HG02981 (cell line): ENCODE results near the gene IKZF3.
A peak's percentile ranks its signal among the peaks of the same experiment; 100 is the strongest.
"Not testable (repeated sequence)": the region's sequence is repeated elsewhere in the genome, so short reads cannot be mapped to it uniquely, and the experiment has no call there.

ENCODE experiments used
- ATAC-seq: cut with Tn5 transposase; IDR thresholded peaks from one replicate; pipeline ENCODE4 v1.9.1; 2021; ENCODE audit warnings: mild to moderate bottlenecking, moderate library complexity; ENCODE audit not compliant: unreplicated experiment

The IKZF3 gene

DNA sequence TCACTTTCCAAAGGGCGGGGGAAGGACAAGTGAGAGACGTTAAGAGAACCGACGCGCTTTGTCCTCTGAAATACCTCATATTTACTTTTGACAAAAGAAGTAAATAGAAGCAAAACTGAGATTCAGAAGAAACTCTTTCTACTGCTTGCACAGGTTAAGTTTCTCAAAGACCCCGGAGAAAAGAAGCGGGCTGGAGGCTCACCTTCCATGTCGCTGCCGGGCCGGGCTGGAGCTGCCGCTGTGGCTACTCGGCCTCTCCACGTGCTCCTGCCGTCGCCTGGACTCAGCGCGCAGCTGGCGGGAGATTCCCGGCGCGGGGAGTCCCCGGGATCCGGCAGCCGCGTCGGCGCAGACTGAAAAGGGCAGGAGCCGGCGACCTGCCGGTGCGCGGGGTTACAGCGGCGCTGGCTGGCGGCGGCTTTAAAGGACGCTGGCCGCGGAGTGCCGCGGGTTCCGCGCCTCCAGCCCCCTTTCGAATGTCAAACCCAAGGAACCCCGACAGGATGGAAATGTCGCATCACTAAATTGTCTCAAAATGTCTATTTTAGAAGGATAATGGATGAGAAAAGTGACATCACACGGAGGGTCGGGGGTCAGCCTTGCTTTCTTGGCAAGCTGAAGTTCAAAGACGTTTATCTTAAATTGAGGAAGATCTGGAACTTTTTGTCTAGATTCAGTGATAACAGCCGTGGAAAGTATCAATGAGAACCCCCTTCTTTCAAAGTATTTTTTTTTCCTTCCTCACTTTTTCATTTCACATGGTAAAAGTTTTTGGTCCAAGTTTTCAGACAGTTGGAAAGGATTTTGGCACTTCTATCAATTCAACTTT lies at the start of gene IKZF3:
Gene IKZF3, minus strand, starts transcription at position 395 of the 829 bp plus-strand sequence. Its CDS starts 186 bp downstream, at position 209.
- ATAC-seq, result no peak

DNA sequence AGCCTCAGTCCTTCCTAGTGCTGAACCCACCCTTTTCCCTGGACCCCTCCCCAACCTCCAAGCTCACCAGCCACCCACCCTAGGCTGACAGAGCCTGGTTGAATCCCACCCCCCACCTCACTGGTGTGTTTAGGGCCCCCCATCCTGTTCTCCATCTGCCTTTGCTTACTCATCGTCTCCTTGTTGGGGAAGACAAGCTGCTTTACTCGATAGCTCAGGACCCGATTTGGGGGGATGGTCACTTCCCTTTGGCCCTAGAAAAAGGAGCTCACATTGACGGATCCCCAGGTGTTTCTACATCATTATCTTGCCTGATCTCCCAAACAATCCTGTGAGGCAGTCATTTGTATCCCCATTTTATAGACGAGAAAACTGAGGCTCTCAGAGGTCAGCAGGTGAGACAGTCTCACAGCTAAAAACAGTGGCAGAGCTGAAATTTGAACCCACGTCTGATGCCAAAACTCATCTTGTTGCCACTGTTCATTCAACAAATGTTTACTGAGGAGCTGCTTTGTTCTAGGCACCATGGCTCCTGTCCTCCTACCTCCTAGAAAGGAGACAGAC lies 44.8 kb upstream of the IKZF3 start:
- ATAC-seq, result no peak

DNA sequence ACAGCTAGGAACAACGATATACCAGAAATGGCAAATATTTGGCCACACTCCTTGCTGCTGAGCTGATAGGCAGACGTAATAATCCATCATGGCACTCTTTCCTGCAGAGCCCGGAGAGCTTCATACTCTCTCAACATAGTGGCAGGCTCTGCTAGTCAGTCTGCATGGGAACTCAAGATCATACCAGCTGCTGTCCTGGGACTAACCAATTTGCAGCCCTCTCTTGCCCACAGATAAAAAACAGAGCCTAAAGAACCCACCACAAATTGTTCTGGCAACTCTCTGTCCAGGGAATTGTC lies 40.8 kb upstream of the IKZF3 start:
- ATAC-seq, result no peak

DNA sequence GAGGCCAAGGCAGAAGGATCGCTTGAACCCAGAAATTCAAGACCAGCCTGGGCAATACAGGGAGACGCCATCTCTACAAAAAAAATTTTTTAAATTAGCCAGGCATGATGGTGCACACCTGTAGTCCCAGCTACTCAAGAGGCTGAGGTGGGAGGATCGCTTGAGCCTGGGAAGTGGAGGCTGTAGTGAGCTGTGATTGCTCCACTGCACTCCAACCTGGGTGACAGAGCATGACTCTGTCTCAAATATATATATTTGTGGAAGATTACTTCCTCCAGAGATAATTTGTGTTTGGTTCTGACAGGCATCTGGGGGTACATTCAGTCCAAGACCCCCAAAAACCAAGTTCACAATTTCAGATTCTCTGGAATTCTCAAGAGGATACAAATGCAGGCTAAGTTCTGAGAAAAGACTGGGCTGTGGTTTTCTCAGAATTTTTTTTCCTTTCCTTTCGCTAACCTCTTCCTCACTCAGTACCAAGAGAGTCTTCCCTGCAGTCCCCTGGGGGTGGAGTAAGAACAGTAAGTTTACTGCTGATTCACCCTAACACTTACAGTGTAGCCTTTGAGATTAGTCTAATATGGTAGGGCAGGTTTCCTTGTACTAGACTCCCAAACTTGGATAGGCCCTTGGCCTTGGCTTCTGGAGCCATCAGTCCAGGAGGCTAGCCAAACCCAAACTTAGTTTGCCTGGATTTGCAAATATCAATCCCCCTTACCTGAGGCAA lies 39.2 kb upstream of the IKZF3 start:
- ATAC-seq, result no peak

DNA sequence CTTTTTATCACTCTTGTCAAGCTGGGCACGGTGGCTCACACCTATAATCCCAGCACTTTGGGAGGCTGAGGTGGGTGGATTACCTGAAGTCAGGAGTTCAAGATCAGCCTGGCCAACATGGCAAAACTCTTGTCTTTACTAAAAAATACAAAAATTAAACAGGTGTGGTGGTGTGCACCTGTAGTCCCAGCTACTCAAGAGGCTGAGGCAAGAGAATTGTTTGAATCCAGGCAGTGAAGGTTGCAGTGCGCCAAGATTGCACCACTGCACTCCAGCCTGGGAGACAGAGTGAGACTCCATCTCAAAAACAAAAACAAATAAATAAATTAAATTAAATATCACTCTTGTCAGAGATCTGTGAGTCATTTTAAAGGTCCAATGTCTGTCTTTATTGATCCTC lies 37.9 kb upstream of the IKZF3 start:
- ATAC-seq, result not testable (repeated sequence)

DNA sequence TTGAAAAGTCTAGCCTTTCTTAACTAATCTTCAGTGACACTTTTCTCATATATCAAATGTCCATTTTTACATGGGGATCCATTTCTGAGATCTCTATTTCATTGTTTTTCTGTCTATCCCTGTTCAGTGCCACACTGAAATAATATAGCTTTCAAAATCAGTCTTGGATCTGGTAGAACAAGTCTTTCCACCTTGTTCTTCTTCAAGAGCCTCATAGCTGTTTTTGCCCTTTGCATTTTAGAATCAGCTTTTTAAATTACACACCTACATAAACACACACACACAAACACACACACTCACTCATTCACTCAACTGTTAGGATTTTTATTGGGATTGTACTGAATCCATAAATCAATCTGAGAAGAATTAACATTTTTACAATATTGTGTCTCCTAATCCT lies 35.1 kb upstream of the IKZF3 start:
- ATAC-seq, result no peak

DNA sequence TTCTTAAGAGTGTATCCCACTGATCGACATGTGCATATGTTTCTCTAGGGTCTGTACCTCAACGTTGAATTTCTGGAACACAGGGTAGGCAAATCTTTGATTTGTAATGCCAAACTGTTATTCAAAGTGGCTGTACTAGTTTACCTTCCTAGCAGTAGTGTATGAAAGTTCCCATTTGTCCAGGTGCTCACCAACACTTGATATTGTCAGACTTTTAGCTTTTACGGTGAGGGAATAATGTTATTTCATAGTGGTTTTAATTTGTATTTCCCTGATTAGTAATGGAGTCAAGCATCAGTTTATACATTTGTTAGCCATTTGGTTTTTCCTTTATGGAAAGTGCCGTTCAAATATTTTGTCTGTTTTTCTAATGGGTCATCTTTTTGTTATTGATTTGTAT lies 34.0 kb upstream of the IKZF3 start:
- no peak for ATAC-seq

DNA sequence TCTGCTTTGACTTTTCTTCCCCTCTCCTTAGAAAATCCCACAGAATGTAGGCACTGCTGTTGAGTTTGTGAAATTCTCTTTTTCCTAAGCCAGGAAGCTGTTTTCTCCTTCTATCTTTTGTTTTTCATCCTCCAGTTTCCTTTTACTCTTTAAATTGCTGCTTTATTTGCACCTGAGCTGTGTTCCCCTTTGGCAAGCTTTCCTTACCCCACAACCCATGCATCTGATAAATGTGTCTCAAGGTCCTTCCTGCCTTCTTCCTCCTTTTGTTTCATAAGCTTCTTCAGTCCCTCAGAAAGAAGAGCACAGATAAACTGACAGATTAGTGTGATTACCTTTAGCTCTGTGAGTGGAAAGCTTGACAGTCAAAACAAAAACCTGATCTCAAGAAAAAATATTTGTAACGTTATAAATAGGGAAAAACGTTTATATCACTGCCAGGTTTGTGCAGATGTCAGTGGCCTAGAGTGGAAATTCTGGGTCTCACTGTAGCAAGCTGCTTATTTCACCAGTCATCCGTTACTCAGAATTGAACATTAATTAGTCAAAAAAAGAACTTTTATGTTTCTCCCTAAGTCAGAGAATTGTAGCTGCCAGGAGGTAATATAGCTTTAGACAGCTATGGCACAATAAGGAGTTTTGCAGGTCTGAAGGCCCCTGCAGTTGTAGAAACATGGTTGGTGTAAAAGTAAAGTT lies 30.7 kb upstream of the IKZF3 start:
- ATAC-seq, result no peak

DNA sequence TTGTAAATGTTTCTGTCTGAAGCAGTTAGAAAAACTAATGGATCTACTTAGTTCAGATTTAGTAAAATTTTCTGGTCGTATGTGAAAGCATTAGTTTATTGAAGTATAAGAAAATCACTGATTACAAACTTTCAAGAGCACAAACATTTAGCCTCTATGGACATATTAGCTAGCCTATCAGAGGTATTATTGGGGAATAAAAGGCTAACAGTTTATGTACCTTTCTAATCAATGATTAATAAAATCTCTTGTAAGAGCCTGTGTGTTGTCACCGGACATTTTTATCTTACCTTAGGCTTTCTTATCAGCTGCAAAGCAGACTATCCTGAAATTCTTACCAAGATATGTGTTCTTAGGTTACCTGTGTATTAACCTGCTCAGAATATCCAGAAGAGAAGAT lies 25.1 kb upstream of the IKZF3 start:
- no peak for ATAC-seq

DNA sequence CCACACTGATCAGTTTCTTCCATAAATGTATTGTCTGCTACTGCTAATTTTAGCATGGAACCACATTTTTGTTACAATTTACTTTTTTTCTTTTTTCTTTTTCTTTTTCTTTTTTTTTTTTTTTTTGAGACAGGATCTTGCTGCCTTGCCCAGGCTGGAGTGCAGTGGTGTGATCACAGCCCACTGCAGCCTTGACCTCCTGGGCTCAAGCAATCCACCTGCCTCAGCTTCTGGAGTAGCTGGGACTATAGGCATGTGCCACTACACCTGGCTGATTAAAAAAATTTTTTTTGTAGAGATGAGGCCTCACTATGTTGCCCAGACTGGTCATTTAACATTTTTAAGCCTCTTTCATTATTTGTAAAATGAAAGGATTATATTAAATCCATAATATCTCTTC lies 23.0 kb upstream of the IKZF3 start:
- no peak for ATAC-seq

DNA sequence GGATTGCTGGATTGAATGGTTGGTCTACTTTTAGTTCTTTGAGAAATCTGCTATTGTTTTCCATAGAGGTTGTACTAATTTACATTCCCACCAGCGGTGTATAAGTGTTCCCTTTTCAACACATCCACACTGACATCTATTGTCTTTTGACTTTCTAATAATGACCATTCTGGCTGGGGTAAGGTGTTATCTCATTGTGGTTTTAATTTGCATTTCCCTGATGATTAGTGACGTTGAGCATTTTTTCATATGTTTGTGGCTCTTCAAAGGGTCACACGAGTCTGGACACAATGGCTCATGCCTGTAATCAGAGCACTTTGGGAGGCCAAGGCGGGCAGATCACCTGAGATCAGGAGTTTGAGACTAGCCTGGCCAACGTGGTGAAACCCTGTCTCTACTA lies 22.0 kb upstream of the IKZF3 start:
- ATAC-seq, result not testable (repeated sequence)

DNA sequence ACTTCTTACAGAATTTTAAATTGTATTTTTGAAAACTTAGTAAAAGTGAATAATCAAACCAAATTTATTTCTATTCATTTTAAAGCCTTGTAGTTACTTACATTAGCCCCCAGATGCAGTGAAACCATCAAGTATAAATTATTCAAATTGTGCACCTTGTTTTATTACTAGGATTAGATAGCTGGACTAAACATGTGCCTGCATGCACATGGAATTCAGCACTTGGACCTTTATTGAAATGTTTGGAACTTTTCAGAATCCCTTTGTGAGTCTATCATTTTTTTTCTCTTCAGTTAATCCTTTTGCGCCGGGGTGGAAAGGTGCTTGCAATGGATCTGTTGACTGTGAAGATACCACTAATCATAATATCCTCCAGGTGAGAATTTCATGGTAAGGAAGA lies 8.6 kb upstream of the IKZF3 start:
- no peak for ATAC-seq

DNA sequence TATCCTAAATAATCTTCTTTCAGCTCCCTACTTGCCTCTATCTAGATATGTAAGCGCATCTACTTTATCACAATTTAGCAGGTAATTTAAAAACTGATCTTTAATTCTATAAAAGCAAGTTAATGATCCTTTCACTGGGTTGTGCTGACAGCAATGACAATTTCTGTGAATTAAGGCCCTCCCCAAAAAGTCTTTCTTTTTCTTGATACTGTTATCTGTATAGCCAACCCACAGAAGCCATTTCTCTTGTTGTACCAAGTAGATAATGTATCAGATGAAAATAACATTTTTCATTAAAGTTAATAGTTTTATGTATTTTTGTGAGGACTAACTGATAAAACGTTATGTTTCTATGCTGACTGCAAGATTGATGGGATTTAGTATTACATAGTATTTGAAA lies 7.7 kb upstream of the IKZF3 start:
- ATAC-seq, result no peak

DNA sequence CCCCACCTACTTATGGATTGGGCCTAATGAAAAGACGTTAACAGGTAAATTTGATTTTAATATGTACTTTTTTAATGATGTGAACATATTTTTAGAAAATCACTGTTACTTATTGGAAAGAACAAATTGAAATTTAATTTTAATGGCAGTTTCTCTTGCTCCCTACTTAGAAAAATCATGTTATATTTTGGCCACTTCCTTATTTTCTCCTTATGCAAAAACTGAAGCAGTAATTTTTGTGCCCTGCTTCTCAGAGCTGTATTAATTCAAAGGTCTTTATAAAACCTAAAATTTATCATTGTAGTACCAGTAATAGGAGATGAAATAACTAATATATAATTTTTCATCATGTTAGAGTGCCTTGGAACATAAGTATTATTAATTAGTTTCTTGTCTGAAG lies 6.7 kb upstream of the IKZF3 start:
- ATAC-seq, result no peak

DNA sequence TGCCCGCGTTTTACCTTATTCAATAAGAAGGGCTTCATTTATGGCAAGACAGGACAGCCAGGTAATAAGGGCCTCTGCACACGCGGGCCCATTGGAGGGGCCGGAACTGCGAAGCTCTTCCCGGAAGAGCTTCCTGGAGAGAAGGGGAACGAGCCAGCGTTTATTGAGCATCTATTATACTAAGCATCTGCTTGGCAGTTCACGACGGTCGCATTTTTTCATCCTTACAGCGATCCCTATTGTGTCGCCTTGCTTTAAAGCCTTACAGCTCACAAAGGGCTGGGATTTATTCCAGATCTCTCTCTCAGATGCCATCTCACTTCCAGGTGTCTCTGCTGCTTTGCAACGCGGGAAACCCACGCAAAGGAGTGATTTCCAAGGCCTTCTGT lies 4.4 kb upstream of the IKZF3 start:
- no peak for ATAC-seq

DNA sequence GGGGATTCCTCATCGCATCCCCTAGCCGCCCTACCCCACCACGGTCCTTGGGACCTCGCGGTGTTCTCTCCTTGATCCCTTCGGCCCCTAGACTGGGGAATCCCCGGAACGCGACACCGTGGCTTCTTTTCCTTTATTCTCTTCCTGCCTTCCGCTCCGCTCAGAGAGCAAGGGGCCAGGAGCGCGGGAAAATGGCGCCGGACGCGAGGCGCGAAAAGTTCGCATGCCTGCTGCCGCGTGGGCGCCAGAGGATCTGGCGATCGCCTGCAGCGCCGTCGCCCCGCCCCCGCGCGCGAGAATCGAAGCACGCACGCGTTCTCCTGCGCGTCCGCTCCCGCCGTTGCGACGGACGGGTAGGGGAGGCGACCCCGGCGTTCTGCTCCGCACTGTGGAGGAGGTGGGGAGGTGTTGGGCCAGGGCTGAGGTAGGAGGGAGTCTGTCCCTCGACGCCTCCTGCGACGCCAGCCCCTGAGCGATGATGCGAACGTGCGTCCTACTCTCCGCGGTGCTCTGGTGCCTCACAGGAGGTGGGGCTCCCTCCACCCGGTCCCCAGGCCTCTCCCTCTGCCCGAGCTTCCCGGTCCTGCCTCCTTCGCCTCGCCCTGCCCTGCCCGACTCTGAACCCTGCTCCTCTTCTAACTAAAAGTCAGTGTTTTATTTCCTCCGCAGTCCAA lies 3.9 kb upstream of the IKZF3 start, which contains the start of gene ZPBP2:
Gene ZPBP2, plus strand, starts transcription at position 323 of the 674 bp plus-strand sequence. Its CDS starts 153 bp downstream, at position 476.
- no peak for ATAC-seq

DNA sequence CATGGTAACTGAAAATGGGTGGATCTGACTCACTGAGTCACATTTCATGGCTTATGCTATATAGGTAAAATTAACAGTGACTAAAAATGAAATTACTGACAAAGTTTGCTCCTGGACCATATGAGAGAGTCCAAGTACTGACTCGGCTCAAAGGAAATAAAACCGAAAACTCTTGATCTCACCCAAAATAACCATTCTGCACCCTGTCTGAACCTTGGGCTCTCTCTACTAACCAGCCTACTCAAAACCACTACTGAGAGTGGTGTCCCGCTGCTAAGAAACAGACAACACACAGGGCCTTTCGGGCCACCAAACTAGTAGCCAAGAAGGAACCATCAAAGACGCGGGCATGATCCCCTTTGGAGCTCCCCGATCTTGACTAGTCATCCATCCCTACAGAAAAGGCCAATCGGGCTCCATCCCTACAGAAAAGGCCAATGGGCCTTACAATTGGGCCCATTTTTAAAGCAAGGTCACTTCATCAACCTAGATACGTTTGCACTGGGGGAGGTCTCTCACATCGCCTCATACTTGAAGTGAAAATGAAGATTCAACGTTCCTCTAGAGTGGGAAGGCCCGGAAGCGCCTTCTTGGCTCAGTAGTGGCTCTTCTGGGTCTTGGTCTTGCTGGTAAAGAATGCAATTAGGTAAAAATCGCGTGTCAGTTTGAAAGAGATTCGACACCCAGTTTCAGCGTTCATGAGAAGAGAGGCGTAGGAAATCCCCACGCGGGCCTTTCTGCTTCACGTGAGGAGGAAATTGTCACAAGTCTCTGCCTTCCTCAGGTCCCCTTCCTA lies 3.2 kb upstream of the IKZF3 start:
- peak; percentile 69 for ATAC-seq

DNA sequence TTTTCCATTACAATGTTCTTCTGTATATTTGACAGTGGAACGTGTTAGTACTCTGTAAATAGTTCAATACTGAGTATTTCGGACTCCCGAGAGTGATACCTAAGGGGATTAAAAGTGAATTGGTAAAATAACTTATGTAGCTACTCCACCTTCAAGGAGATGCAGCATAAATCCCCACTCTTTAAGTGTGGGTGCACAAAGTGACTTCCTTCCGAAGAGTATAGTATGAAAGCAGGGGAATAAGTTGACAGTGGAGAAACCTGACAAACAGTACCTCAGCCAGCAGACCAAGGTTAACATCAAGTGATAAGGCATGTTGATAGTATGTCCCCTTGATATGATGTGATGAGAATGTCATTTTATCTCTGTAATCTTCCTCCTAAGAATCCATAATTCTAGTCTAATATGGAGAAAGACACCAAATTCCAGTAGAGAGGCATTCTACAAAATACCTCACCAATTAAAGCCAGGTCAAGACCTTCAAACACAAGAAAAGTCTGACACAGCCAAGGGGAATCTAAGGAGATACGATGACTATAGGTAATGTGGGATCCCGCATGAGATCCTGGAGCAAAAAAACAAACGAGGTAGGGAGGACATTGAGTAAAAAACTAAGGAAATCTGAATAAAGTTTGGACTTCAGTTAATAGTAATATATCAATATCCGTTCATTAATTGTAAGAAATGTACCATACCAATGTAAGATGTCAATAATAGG lies 2.1 kb upstream of the IKZF3 start:
- no peak for ATAC-seq

DNA sequence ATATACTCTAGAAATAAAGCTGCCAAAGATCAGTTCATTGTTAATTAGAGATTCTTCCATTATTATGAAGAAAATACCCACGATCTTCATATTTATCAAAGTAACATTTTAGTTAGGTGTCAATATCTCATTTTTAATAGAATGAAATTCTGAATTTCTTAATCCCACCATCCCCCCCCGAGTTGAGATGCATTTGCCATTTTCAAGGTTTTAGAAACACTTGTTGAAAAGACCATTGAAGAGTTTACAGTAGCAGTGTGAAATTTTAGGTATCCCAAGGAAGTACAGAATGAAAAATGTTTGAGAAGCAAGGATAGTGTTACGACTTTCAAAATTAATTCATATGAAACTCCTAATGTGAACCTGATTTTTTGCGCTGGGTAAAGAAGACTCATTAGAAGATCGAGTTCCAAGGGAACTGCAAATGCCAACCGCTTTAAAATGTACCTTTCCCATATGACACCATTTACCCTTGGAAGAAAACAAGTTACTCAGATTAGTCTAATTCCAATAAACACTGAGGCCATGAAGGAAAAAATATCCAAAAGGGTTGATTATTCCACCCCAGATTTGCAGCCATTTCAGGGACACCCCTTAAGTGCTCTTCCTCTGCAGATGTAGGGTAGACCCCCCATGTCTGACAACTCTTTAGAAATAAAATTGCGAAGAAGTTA lies 731 bp downstream of the IKZF3 start:
- no peak for ATAC-seq
